ENCODE data around the gene HIGD2A.

DNA sequence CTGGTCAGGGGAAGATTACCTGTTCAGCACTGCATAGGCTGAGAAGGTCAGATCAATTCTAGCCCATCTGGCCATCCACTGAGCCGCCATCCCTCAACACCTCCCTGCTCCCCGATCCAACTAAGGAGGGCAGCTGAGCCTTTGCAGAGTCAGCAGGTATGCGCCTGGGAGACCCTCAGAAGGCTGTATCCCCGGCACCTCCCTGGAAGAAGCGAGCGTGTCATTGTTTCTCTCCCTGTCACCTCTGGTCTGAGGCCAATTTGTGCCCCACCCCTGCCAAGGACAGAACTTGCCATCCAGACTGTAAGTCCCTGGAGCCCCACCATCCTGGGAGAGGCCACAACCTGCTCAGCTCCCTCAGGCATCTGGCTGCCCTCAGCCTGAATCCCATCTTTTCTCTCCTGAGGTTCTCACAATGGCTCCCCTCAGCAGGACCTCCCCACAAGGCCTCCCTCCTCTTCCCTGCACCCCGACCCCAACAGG is 25.2 kb downstream of the HIGD2A start:
- TF ChIP-seq, protein P1, sequence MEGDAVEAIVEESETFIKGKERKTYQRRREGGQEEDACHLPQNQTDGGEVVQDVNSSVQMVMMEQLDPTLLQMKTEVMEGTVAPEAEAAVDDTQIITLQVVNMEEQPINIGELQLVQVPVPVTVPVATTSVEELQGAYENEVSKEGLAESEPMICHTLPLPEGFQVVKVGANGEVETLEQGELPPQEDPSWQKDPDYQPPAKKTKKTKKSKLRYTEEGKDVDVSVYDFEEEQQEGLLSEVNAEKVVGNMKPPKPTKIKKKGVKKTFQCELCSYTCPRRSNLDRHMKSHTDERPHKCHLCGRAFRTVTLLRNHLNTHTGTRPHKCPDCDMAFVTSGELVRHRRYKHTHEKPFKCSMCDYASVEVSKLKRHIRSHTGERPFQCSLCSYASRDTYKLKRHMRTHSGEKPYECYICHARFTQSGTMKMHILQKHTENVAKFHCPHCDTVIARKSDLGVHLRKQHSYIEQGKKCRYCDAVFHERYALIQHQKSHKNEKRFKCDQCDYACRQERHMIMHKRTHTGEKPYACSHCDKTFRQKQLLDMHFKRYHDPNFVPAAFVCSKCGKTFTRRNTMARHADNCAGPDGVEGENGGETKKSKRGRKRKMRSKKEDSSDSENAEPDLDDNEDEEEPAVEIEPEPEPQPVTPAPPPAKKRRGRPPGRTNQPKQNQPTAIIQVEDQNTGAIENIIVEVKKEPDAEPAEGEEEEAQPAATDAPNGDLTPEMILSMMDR (IDR thresholded peaks at IDR 0.05; ENCODE audit: poor library complexity): no peak
- TF ChIP-seq EZH2 (IDR thresholded peaks at IDR 0.05; ENCODE audit: borderline replicate concordance): no peak

Measured in hepatocyte (in vitro differentiated cells).